ENCODE results near the gene MEIS3.

MEIS3 gene

GRCh38 chr19:47435196-47435595 lies 15.9 kb upstream of the MEIS3 start:
- TF ChIP-seq ZFX (IDR thresholded peaks at IDR 0.05) (no peak), CTCF (conservative IDR thresholded peaks at IDR 0.05) (no peak)
- no peak overlapping the region for H3K27ac ChIP-seq

- H3K27ac ChIP-seq = no peak overlapping the region
- no peak for TF ChIP-seq CTCF (conservative IDR thresholded peaks at IDR 0.05)
- no peak for TF ChIP-seq ZFX (IDR thresholded peaks at IDR 0.05)
Measured at GRCh38 chr19:47434088-47434487, 14.8 kb upstream of the MEIS3 start.

- H3K27ac ChIP-seq = no peak overlapping the region
- TF ChIP-seq CTCF (conservative IDR thresholded peaks at IDR 0.05) (no peak), ZFX (IDR thresholded peaks at IDR 0.05) (no peak)
Measured at GRCh38 chr19:47433121-47433520, 13.8 kb upstream of the MEIS3 start.

- no peak overlapping the region for H3K27ac ChIP-seq
- TF ChIP-seq ZFX (IDR thresholded peaks at IDR 0.05) = no peak
- TF ChIP-seq CTCF (conservative IDR thresholded peaks at IDR 0.05) = no peak
Measured at GRCh38 chr19:47432499-47432898, 13.2 kb upstream of the MEIS3 start.

- no peak overlapping the region for H3K27ac ChIP-seq
- TF ChIP-seq CTCF (conservative IDR thresholded peaks at IDR 0.05) (no peak), ZFX (IDR thresholded peaks at IDR 0.05) (no peak)
Measured at GRCh38 chr19:47432091-47432490, 12.8 kb upstream of the MEIS3 start.

- TF ChIP-seq CTCF (conservative IDR thresholded peaks at IDR 0.05) = no peak
- no peak for TF ChIP-seq ZFX (IDR thresholded peaks at IDR 0.05)
Measured at GRCh38 chr19:47430041-47430802, 10.9 kb upstream of the MEIS3 start.

GRCh38 chr19:47429140-47429793 lies 9.9 kb upstream of the MEIS3 start:
- H3K27ac ChIP-seq = no peak overlapping the region

More at GRCh38 chr19:47430041-47430802, 10.9 kb upstream of the MEIS3 start:
- no peak overlapping the region for H3K27ac ChIP-seq

More at GRCh38 chr19:47429140-47429793, 9.9 kb upstream of the MEIS3 start:
- no peak for TF ChIP-seq ZFX (IDR thresholded peaks at IDR 0.05)
- TF ChIP-seq CTCF (conservative IDR thresholded peaks at IDR 0.05) = no peak

Data from C4-2B (cell line).